Measurements from ENCODE around the gene RPH3AL. TPM values are rescaled to one million over a fixed set of nuclear protein-coding genes. Genes with fewer than 3 reads are reported as not detected.
"Not testable (repeated sequence)": the region's sequence is repeated elsewhere in the genome, so short reads cannot be mapped to it uniquely, and the experiment has no call there.

The RPH3AL gene
- polyA plus RNA-seq, 3 donors = 0.71 to 1.9 (median 1.5) TPM

DNA sequence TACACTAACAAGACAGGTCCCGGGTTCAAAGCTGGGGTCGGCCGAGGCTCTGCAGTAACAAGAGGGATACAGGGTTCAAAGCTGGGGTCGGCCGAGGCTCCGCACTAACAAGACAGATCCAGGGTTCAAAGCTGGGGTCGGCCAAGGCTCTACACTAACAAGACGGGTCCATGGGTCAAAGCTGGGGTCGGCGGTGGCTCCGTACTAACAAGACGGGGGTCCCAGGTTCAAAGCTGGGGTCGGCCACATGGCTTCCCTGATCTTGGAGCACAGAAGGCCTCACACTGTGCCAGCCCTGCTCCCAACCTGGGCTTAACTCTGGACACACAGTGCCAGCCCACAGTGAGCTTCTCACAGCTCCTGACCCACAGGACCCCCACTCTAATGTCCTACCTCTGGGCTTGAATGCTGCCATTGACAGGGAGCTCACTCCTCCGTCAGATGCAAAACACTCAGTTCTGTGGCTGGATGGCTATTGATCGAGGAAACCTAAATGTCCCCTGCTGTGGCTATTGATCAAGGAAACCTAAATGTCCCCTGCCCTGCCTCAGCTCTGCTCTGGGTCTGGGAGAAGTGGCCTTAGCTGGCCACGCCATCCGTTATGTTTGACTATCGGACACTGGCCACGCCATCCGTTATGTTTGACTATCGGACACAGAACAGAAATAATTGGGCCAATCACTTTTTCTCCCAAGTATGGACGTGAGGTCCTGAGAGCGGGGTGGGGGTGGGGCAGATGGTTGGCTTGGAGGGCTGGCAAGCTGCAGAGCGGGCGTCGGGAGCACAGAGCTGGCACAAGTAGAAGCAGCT is 116.6 kb downstream of the RPH3AL start:
- no peaks in the 10 kb centered on the region for H3K79me2 ChIP-seq (ENCODE audit: insufficient read depth, low read length)
- Mint-ChIP-seq H3K4me1 (peaks cover 23% of the 10 kb centered on the region), H3K9me3 (peaks cover 12 to 34% (median 23%) of the 10 kb centered on the region in 7 donors), H3K27me3 (ENCODE audit: low read depth in 3 of 3) (peaks cover 2 to 11% (median 4%) of the 10 kb centered on the region in 3 donors), H3K36me3 (no peaks in the 10 kb centered on the region), H3K4me3 (no peak overlapping the region), H3K27ac (no peak overlapping the region)
- H3K4me3 ChIP-seq (replicated peaks in 1 of 3; ENCODE audit: low read depth in 2 of 3, low read length in 3 of 3) = no peak overlapping the region
- H3K36me3 ChIP-seq (replicated peaks in 1 of 2; ENCODE audit: control insufficient read depth in 1 of 2, insufficient read depth in 2 of 2, low read length in 2 of 2) = no peaks in the 10 kb centered on the region
- no peak overlapping the region for H3K9ac ChIP-seq (ENCODE audit: insufficient read depth, low read length, poor library complexity, severe bottlenecking)
- WGBS (ENCODE audit: insufficient coverage) = 96% methylated on average over 22 of the region's 26 CpGs
- H3K4me2 ChIP-seq (replicated peaks; ENCODE audit: extremely low read depth, low read length, poor library complexity, severe bottlenecking) = no peak overlapping the region
- no peaks in the 10 kb centered on the region for H3K27me3 ChIP-seq (ENCODE audit: control insufficient read depth in 2 of 2, insufficient read depth in 2 of 2, low read length in 2 of 2)
- no peak for DNase-seq
- no peaks in the 10 kb centered on the region for H4K20me1 ChIP-seq (ENCODE audit: insufficient read depth, low read length)
- no peak overlapping the region for H2AFZ ChIP-seq (ENCODE audit: insufficient read depth, low read depth, low read length, poor library complexity, severe bottlenecking)
- H3K9me3 ChIP-seq (replicated peaks in 1 of 2; ENCODE audit: control insufficient read depth in 1 of 2, insufficient read depth in 1 of 2, low read length in 2 of 2) = peaks cover 9 to 26% of the 10 kb centered on the region in 2 donors
- no peak overlapping the region for H3K27ac ChIP-seq (ENCODE audit: low read depth in 1 of 2, low read length in 2 of 2)
- TF ChIP-seq, protein P1, sequence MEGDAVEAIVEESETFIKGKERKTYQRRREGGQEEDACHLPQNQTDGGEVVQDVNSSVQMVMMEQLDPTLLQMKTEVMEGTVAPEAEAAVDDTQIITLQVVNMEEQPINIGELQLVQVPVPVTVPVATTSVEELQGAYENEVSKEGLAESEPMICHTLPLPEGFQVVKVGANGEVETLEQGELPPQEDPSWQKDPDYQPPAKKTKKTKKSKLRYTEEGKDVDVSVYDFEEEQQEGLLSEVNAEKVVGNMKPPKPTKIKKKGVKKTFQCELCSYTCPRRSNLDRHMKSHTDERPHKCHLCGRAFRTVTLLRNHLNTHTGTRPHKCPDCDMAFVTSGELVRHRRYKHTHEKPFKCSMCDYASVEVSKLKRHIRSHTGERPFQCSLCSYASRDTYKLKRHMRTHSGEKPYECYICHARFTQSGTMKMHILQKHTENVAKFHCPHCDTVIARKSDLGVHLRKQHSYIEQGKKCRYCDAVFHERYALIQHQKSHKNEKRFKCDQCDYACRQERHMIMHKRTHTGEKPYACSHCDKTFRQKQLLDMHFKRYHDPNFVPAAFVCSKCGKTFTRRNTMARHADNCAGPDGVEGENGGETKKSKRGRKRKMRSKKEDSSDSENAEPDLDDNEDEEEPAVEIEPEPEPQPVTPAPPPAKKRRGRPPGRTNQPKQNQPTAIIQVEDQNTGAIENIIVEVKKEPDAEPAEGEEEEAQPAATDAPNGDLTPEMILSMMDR (IDR thresholded peaks at IDR 0.05) = no peak
- intact Hi-C loops (cut with micrococcal nuclease) = no loop called here
- H3K4me1 ChIP-seq (ENCODE audit: control insufficient read depth in 1 of 2, insufficient read depth in 2 of 2, low read length in 2 of 2) = peaks cover 21 to 25% of the 10 kb centered on the region in 2 donors

DNA sequence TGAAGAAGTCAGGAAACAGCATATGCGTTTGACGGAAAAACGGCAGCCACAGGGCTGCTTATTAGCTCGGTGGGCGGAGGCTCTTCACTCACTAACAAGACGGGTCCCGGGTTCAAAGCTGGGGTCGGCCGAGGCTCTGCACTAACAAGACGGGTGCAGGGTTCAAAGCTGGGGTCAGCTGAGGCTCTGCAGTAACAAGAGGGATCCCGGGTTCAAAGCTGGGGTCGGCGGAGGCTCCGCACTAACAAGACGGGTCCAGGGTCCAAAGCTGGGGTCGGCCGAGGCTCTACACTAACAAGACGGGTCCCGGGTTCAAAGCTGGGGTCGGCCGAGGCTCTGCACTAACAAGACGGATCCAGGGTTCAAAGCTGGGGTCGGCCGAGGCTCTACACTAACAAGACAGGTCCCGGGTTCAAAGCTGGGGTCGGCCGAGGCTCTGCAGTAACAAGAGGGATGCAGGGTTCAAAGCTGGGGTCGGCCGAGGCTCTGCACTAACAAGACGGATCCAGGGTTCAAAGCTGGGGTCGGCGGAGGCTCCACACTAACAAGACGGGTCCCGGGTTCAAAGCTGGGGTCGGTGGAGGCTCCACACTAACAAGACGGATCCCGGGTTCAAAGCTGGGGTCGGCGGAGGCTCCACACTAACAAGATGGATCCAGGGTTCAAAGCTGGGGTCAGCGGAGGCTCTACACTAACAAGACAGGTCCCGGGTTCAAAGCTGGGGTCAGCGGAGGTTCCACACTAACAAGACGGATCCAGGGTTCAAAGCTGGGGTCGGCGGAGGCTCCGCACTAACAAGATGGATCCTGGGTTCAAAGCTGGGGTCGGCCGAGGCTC is 117.4 kb downstream of the RPH3AL start:
- H3K27me3 ChIP-seq (ENCODE audit: control insufficient read depth in 2 of 2, insufficient read depth in 2 of 2, low read length in 2 of 2); H3K79me2 ChIP-seq (ENCODE audit: insufficient read depth, low read length); H3K4me2 ChIP-seq (replicated peaks; ENCODE audit: extremely low read depth, low read length, poor library complexity, severe bottlenecking); intact Hi-C loops (cut with micrococcal nuclease); DNase-seq; H4K20me1 ChIP-seq (ENCODE audit: insufficient read depth, low read length); H2AFZ ChIP-seq (ENCODE audit: insufficient read depth, low read depth, low read length, poor library complexity, severe bottlenecking); H3K36me3 ChIP-seq (replicated peaks in 1 of 2; ENCODE audit: control insufficient read depth in 1 of 2, insufficient read depth in 2 of 2, low read length in 2 of 2); H3K4me3 Mint-ChIP-seq; H3K9ac ChIP-seq (ENCODE audit: insufficient read depth, low read length, poor library complexity, severe bottlenecking); H3K36me3 Mint-ChIP-seq: not testable (repeated sequence)
- Mint-ChIP-seq H3K9me3 (peaks cover 12 to 34% (median 23%) of the 10 kb centered on the region in 7 donors), H3K4me1 (peaks cover 23% of the 10 kb centered on the region), H3K27me3 (ENCODE audit: low read depth in 3 of 3) (peaks cover 2 to 11% (median 4%) of the 10 kb centered on the region in 3 donors), H3K27ac (peak overlapping the region in 4 of 7 donors; percentile 20 to 64 (median 53))
- Histone ChIP-seq H3K27ac (ENCODE audit: low read depth in 1 of 2, low read length in 2 of 2) (peak overlapping the region in 1 of 2 donors; percentile 59), H3K4me1 (ENCODE audit: control insufficient read depth in 1 of 2, insufficient read depth in 2 of 2, low read length in 2 of 2) (peaks cover 21 to 25% of the 10 kb centered on the region in 2 donors), H3K4me3 (replicated peaks in 1 of 3; ENCODE audit: low read depth in 2 of 3, low read length in 3 of 3) (peak overlapping the region in 1 of 3 experiments; percentile 51), H3K9me3 (replicated peaks in 1 of 2; ENCODE audit: control insufficient read depth in 1 of 2, insufficient read depth in 1 of 2, low read length in 2 of 2) (peaks cover 9 to 26% of the 10 kb centered on the region in 2 donors)
- WGBS (ENCODE audit: insufficient coverage) = 88% methylated on average over 48 of the region's 48 CpGs

DNA sequence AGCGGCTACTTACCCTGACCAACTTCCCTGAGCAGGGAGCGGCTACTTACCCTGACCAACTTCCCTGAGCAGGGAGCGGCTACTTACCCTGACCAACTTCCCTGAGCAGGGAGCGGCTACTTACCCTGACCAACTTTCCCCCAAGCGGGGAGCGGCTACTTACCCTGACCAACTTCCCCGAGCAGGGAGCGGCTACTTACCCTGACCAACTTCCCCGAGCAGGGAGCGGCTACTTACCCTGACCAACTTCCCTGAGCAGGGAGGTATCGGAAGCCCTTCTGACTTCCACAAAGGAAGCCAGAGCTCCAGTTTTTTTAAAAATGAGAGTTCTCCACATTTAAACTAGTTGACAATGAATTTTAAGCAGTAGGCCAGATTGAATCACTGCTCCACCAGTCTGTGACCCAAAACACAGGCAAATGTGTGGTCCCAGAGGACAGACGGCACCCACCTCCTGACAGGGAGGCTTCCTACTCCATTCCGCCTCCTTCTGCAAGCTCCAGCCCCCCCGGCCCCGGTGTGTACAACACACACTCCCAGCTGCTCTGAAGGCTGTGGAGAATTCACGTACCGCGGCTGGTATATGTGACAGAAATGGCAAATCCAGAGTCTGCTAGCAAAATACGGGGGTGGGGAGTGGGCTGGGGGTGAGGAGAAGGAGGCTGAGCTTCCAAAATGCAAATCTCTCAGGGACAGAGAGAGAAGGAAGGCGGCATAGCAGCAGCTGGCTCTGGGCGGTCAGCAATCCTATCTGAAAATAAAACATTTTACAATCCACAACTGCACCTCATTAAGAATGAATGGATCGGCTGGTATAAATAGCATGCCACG is 118.2 kb downstream of the RPH3AL start:
- Histone ChIP-seq H3K27ac (ENCODE audit: low read depth in 1 of 2, low read length in 2 of 2) (peak overlapping the region; percentile 50 to 59), H3K4me1 (ENCODE audit: control insufficient read depth in 1 of 2, insufficient read depth in 2 of 2, low read length in 2 of 2) (peaks cover 21 to 25% of the 10 kb centered on the region in 2 donors), H3K9me3 (replicated peaks in 1 of 2; ENCODE audit: control insufficient read depth in 1 of 2, insufficient read depth in 1 of 2, low read length in 2 of 2) (peaks cover 9 to 26% of the 10 kb centered on the region in 2 donors), H3K4me3 (replicated peaks in 1 of 3; ENCODE audit: low read depth in 2 of 3, low read length in 3 of 3) (peak overlapping the region in 1 of 3 experiments; percentile 51), H3K4me2 (replicated peaks; ENCODE audit: extremely low read depth, low read length, poor library complexity, severe bottlenecking) (peak overlapping the region; percentile 36)
- H3K79me2 ChIP-seq (ENCODE audit: insufficient read depth, low read length); H3K36me3 Mint-ChIP-seq; H3K9ac ChIP-seq (ENCODE audit: insufficient read depth, low read length, poor library complexity, severe bottlenecking); H3K27me3 ChIP-seq (ENCODE audit: control insufficient read depth in 2 of 2, insufficient read depth in 2 of 2, low read length in 2 of 2); H3K36me3 ChIP-seq (replicated peaks in 1 of 2; ENCODE audit: control insufficient read depth in 1 of 2, insufficient read depth in 2 of 2, low read length in 2 of 2); H4K20me1 ChIP-seq (ENCODE audit: insufficient read depth, low read length); intact Hi-C loops (cut with micrococcal nuclease); H2AFZ ChIP-seq (ENCODE audit: insufficient read depth, low read depth, low read length, poor library complexity, severe bottlenecking): not testable (repeated sequence)
- Mint-ChIP-seq H3K9me3 (peaks cover 12 to 33% (median 23%) of the 10 kb centered on the region in 7 donors), H3K4me1 (peaks cover 23% of the 10 kb centered on the region), H3K27me3 (ENCODE audit: low read depth in 3 of 3) (peaks cover 2 to 11% (median 6%) of the 10 kb centered on the region in 3 donors), H3K4me3 (peak overlapping the region in 1 of 2 donors; percentile 12), H3K27ac (peak overlapping the region in 6 of 7 donors; percentile 46 to 82 (median 62))
- WGBS (ENCODE audit: insufficient coverage) = 32% methylated on average over 7 of the region's 23 CpGs
- DNase-seq = peak in 2 of 3 donors; percentile 3 to 37
